ENCODE results near the gene KLF1. TPM values are rescaled to one million over a fixed set of nuclear protein-coding genes. Genes with fewer than 3 reads are reported as not detected.

The KLF1 gene
- polyA plus RNA-seq, 1 of the 3 experiments (the other 2 are of a cell fraction) = not detected

- 93% methylated on average over 9 of the region's 10 CpGs for WGBS (ENCODE audit: low lambda C conversion rate)
- ChIA-PET CTCF (interaction anchor here (10.3 kb wide), 1 partner anchor 21 kb away, joined by 62 read pairs; no protein-coding TSS in a partner anchor), POLR2A (no interaction called here)
- no peaks in the 10 kb centered on the region for H3K27me3 ChIP-seq (ENCODE audit: insufficient read depth)
- H3K9me3 ChIP-seq = no peaks in the 10 kb centered on the region
- no peak overlapping the region for H3K4me2 ChIP-seq
- H4K20me1 ChIP-seq (ENCODE audit: insufficient read depth) = no peaks in the 10 kb centered on the region
- peaks cover 5% of the 10 kb centered on the region for H3F3A ChIP-seq (replicated peaks; ENCODE audit: insufficient read depth)
- no peak overlapping the region for H3K4me3 ChIP-seq (ENCODE audit: low read depth in 2 of 2, low read length in 1 of 2)
- no peaks in the 10 kb centered on the region for H3K9me2 ChIP-seq
- no peak overlapping the region for H2AFZ ChIP-seq (ENCODE audit: low read depth)
- peak; percentile 63 for DNase-seq
- H3K36me3 ChIP-seq (replicated peaks in 1 of 2; ENCODE audit: control insufficient read depth in 1 of 2, insufficient read depth in 2 of 2, low read length in 1 of 2) = no peaks in the 10 kb centered on the region
- TF ChIP-seq PBX3 (IDR thresholded peaks at IDR 0.05) = peak; percentile 79
- no peak for TF ChIP-seq NFIC (IDR thresholded peaks at IDR 0.05; ENCODE audit: borderline replicate concordance)
- no peak overlapping the region for H3K9ac ChIP-seq
- no peaks in the 10 kb centered on the region for H3K4me1 ChIP-seq (ENCODE audit: control insufficient read depth in 1 of 2, insufficient read depth in 2 of 2, low read depth in 1 of 2, low read length in 1 of 2)
- no peaks in the 10 kb centered on the region for H3K79me2 ChIP-seq (ENCODE audit: insufficient read depth)
- no peak overlapping the region for H3K27ac ChIP-seq (ENCODE audit: low read depth in 2 of 2, low read length in 1 of 2)
Measured at GRCh38 chr19:12868540-12869112, 18.4 kb downstream of the KLF1 start.

GRCh38 chr19:12867120-12868099, 19.6 kb downstream of the KLF1 start:
- H4K20me1 ChIP-seq (ENCODE audit: insufficient read depth) = no peaks in the 10 kb centered on the region
- H3K4me1 ChIP-seq (ENCODE audit: control insufficient read depth in 1 of 2, insufficient read depth in 2 of 2, low read depth in 1 of 2, low read length in 1 of 2) = no peaks in the 10 kb centered on the region
- no peak for TF ChIP-seq MAX (IDR thresholded peaks at IDR 0.05; ENCODE audit: low read depth)
- no peak for TF ChIP-seq TAF1 (IDR thresholded peaks at IDR 0.05; ENCODE audit: borderline replicate concordance, low read depth, low read length)
- TF ChIP-seq SMC3 (IDR thresholded peaks at IDR 0.05; ENCODE audit: low read depth, low read length) = no peak
- TF ChIP-seq YY1 (IDR thresholded peaks at IDR 0.05; ENCODE audit: low read depth) = no peak
- TF ChIP-seq, protein P1, sequence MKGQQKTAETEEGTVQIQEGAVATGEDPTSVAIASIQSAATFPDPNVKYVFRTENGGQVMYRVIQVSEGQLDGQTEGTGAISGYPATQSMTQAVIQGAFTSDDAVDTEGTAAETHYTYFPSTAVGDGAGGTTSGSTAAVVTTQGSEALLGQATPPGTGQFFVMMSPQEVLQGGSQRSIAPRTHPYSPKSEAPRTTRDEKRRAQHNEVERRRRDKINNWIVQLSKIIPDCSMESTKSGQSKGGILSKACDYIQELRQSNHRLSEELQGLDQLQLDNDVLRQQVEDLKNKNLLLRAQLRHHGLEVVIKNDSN (IDR thresholded peaks at IDR 0.05; ENCODE audit: borderline replicate concordance, low read depth) = no peak
- TF ChIP-seq GATA2 (CRISPR knock-in tag; IDR thresholded peaks at IDR 0.05) = no peak
- TF ChIP-seq TCF12 (IDR thresholded peaks at IDR 0.05) = no peak
- TF ChIP-seq, protein P2, sequence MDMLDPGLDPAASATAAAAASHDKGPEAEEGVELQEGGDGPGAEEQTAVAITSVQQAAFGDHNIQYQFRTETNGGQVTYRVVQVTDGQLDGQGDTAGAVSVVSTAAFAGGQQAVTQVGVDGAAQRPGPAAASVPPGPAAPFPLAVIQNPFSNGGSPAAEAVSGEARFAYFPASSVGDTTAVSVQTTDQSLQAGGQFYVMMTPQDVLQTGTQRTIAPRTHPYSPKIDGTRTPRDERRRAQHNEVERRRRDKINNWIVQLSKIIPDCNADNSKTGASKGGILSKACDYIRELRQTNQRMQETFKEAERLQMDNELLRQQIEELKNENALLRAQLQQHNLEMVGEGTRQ (IDR thresholded peaks at IDR 0.05; ENCODE audit: borderline replicate concordance, low read depth, low read length) = no peak
- no peak for TF ChIP-seq POLR2AphosphoS5 (IDR thresholded peaks at IDR 0.05; ENCODE audit: low read depth, low read length)
- no peak for TF ChIP-seq FOSL2 (IDR thresholded peaks at IDR 0.05; ENCODE audit: borderline replicate concordance, low read depth)
- no peak for TF ChIP-seq REST (IDR thresholded peaks at IDR 0.05; ENCODE audit: low read depth, low read length)
- TF ChIP-seq JUND (IDR thresholded peaks at IDR 0.05) = no peak
- TF ChIP-seq NFIC (IDR thresholded peaks at IDR 0.05; ENCODE audit: borderline replicate concordance) = no peak
- TF ChIP-seq GABPA (IDR thresholded peaks at IDR 0.05; ENCODE audit: low read depth) = no peak
- TF ChIP-seq EZH2phosphoT487 (IDR thresholded peaks at IDR 0.05; ENCODE audit: borderline replicate concordance, low read depth) = no peak
- TF ChIP-seq FOXM1 (IDR thresholded peaks at IDR 0.05; ENCODE audit: low read depth) = no peak
- no peak for TF ChIP-seq EP300 (IDR thresholded peaks at IDR 0.05; ENCODE audit: borderline replicate concordance in 1 of 2, low read depth in 1 of 2, low read length in 1 of 2)
- no peak overlapping the region for H3K4me2 ChIP-seq
- POLR2A ChIA-PET = no interaction called here
- peaks cover 8% of the 10 kb centered on the region for H3F3A ChIP-seq (replicated peaks; ENCODE audit: insufficient read depth)
- H3K9ac ChIP-seq = no peak overlapping the region
- H3K9me2 ChIP-seq = no peaks in the 10 kb centered on the region
- H3K27ac ChIP-seq (ENCODE audit: low read depth in 2 of 2, low read length in 1 of 2) = no peak overlapping the region
- no peak overlapping the region for H3K4me3 ChIP-seq (ENCODE audit: low read depth in 2 of 2, low read length in 1 of 2)
- H3K36me3 ChIP-seq (replicated peaks in 1 of 2; ENCODE audit: control insufficient read depth in 1 of 2, insufficient read depth in 2 of 2, low read length in 1 of 2) = no peaks in the 10 kb centered on the region
- DNase-seq = peak; percentile 84
- H3K9me3 ChIP-seq = no peaks in the 10 kb centered on the region
- no peak overlapping the region for H2AFZ ChIP-seq (ENCODE audit: low read depth)
- WGBS (ENCODE audit: low lambda C conversion rate) = 90% methylated on average over 36 of the region's 51 CpGs
- no peaks in the 10 kb centered on the region for H3K27me3 ChIP-seq (ENCODE audit: insufficient read depth)
- H3K79me2 ChIP-seq (ENCODE audit: insufficient read depth) = no peaks in the 10 kb centered on the region
- CTCF ChIA-PET = interaction anchor here (0.5 to 1.1 kb wide), 2 partner anchors 17 to 191 kb away, joined by 3 read pairs; no protein-coding TSS in a partner anchor

Data from SK-N-SH (cell line).